ENCODE results near the gene AGMO.

The AGMO gene

GRCh38 chr7:15561835-15562234 is at the start of gene AGMO:
TSS of gene AGMO (minus strand) at chr7:15562015.
- DNase-seq (ENCODE audit: low read depth in 3 of 3): no peak

- DNase-seq (ENCODE audit: low read depth in 3 of 3): no peak
Measured at GRCh38 chr7:15610503-15610902, 48.7 kb upstream of the AGMO start.

- no peak for DNase-seq (ENCODE audit: low read depth in 3 of 3)
Measured at GRCh38 chr7:15609287-15609686, 47.5 kb upstream of the AGMO start.

- no peak for DNase-seq (ENCODE audit: low read depth in 3 of 3)
Measured at GRCh38 chr7:15607529-15608210, 45.9 kb upstream of the AGMO start.

GRCh38 chr7:15606561-15606960 is 44.7 kb upstream of the AGMO start:
- DNase-seq (ENCODE audit: low read depth in 3 of 3): no peak

- DNase-seq (ENCODE audit: low read depth in 3 of 3): no peak
Measured at GRCh38 chr7:15604166-15604565, 42.4 kb upstream of the AGMO start.

- no peak for DNase-seq (ENCODE audit: low read depth in 3 of 3)
Measured at GRCh38 chr7:15603124-15603523, 41.3 kb upstream of the AGMO start.

GRCh38 chr7:15602236-15602635 is 40.4 kb upstream of the AGMO start:
- no peak for DNase-seq (ENCODE audit: low read depth in 3 of 3)

GRCh38 chr7:15601175-15601574 is 39.4 kb upstream of the AGMO start:
- DNase-seq (ENCODE audit: low read depth in 3 of 3): no peak

- no peak for DNase-seq (ENCODE audit: low read depth in 3 of 3)
Measured at GRCh38 chr7:15600298-15600697, 38.5 kb upstream of the AGMO start.

GRCh38 chr7:15594461-15594860 is 32.6 kb upstream of the AGMO start:
- no peak for DNase-seq (ENCODE audit: low read depth in 3 of 3)

GRCh38 chr7:15593382-15593781 is 31.6 kb upstream of the AGMO start:
- no peak for DNase-seq (ENCODE audit: low read depth in 3 of 3)

- DNase-seq (ENCODE audit: low read depth in 3 of 3): no peak
Measured at GRCh38 chr7:15586266-15586665, 24.5 kb upstream of the AGMO start.

GRCh38 chr7:15584575-15584974 is 22.8 kb upstream of the AGMO start:
- DNase-seq (ENCODE audit: low read depth in 3 of 3): no peak

- no peak for DNase-seq (ENCODE audit: low read depth in 3 of 3)
Measured at GRCh38 chr7:15582773-15583172, 21.0 kb upstream of the AGMO start.

GRCh38 chr7:15581352-15581951 is 19.6 kb upstream of the AGMO start:
- no peak for DNase-seq (ENCODE audit: low read depth in 3 of 3)

- DNase-seq (ENCODE audit: low read depth in 3 of 3): no peak
Measured at GRCh38 chr7:15580604-15581351, 19.0 kb upstream of the AGMO start.

- DNase-seq (ENCODE audit: low read depth in 3 of 3): no peak
Measured at GRCh38 chr7:15577600-15577999, 15.8 kb upstream of the AGMO start.

GRCh38 chr7:15571301-15571878 is 9.6 kb upstream of the AGMO start:
- DNase-seq (ENCODE audit: low read depth in 3 of 3): no peak

GRCh38 chr7:15567652-15568051 is 5.8 kb upstream of the AGMO start:
- no peak for DNase-seq (ENCODE audit: low read depth in 3 of 3)

GRCh38 chr7:15567036-15567435 is 5.2 kb upstream of the AGMO start:
- DNase-seq (ENCODE audit: low read depth in 3 of 3): no peak

GRCh38 chr7:15566476-15566875 is 4.7 kb upstream of the AGMO start:
- no peak for DNase-seq (ENCODE audit: low read depth in 3 of 3)

GRCh38 chr7:15560968-15561367 is 847 bp downstream of the AGMO start:
- no peak for DNase-seq (ENCODE audit: low read depth in 3 of 3)
